Rectal smooth muscle tissue (tissue), 1 donor: ENCODE measurements around the gene GRIN1.

Experiments
- H3K27ac ChIP-seq: one replicate; pipeline ENCODE4 v1.7.0; 2013; ENCODE audit warnings: low read depth, low read length, inconsistent platforms
- H3K27me3 ChIP-seq: one replicate; pipeline ENCODE4 v1.7.0; 2013; ENCODE audit warnings: low read length; ENCODE audit not compliant: control insufficient read depth, insufficient read depth
- H3K36me3 ChIP-seq: one replicate; pipeline ENCODE4 v1.7.0; 2013; ENCODE audit warnings: low read length; ENCODE audit not compliant: control insufficient read depth, insufficient read depth
- H3K4me1 ChIP-seq: one replicate; pipeline ENCODE4 v1.7.0; 2013; ENCODE audit warnings: low read length; ENCODE audit not compliant: control insufficient read depth, insufficient read depth
- H3K4me3 ChIP-seq: one replicate; pipeline ENCODE4 v1.7.0; 2013; ENCODE audit warnings: low read length
- H3K9ac ChIP-seq: one replicate; pipeline ENCODE4 v1.7.0; 2013; ENCODE audit warnings: low read length

The GRIN1 gene

GRCh38 chr9:137213160-137214060 is 74.5 kb downstream of the GRIN1 start:
- H3K4me1 ChIP-seq: no peaks in the 10 kb centered on the region
- no peak overlapping the region for H3K9ac ChIP-seq
- no peaks in the 10 kb centered on the region for H3K27me3 ChIP-seq
- peaks cover 2% of the 10 kb centered on the region for H3K36me3 ChIP-seq
- H3K27ac ChIP-seq: no peak overlapping the region
- no peak overlapping the region for H3K4me3 ChIP-seq

GRCh38 chr9:137214620-137215019 is 75.7 kb downstream of the GRIN1 start:
- H3K36me3 ChIP-seq: peaks cover 2% of the 10 kb centered on the region
- no peaks in the 10 kb centered on the region for H3K27me3 ChIP-seq
- H3K4me3 ChIP-seq: no peak overlapping the region
- H3K4me1 ChIP-seq: no peaks in the 10 kb centered on the region
- no peak overlapping the region for H3K27ac ChIP-seq
- no peak overlapping the region for H3K9ac ChIP-seq

GRCh38 chr9:137215196-137215986 is 76.4 kb downstream of the GRIN1 start:
- peaks cover 2% of the 10 kb centered on the region for H3K36me3 ChIP-seq
- H3K27ac ChIP-seq: no peak overlapping the region

GRCh38 chr9:137216188-137216965 is 77.4 kb downstream of the GRIN1 start:
- Histone ChIP-seq H3K27ac (no peak overlapping the region), H3K4me3 (no peak overlapping the region), H3K9ac (no peak overlapping the region), H3K36me3 (peaks cover 2% of the 10 kb centered on the region), H3K27me3 (no peaks in the 10 kb centered on the region), H3K4me1 (no peaks in the 10 kb centered on the region)

More at GRCh38 chr9:137215196-137215986, 76.4 kb downstream of the GRIN1 start:
- Histone ChIP-seq H3K9ac (no peak overlapping the region), H3K4me3 (no peak overlapping the region), H3K27me3 (no peaks in the 10 kb centered on the region), H3K4me1 (no peaks in the 10 kb centered on the region)

GRCh38 chr9:137217276-137218211 is 78.6 kb downstream of the GRIN1 start:
- no peak overlapping the region for H3K27ac ChIP-seq

GRCh38 chr9:137218212-137218753 is 79.3 kb downstream of the GRIN1 start:
- Histone ChIP-seq H3K9ac (no peak overlapping the region), H3K4me3 (peak overlapping the region; percentile 48), H3K36me3 (peaks cover 2% of the 10 kb centered on the region), H3K27ac (no peak overlapping the region), H3K27me3 (no peaks in the 10 kb centered on the region), H3K4me1 (peaks cover 6% of the 10 kb centered on the region)

More at GRCh38 chr9:137217276-137218211, 78.6 kb downstream of the GRIN1 start:
- no peaks in the 10 kb centered on the region for H3K27me3 ChIP-seq
- H3K4me3 ChIP-seq: peak overlapping the region; percentile 48
- H3K4me1 ChIP-seq: no peaks in the 10 kb centered on the region
- peaks cover 2% of the 10 kb centered on the region for H3K36me3 ChIP-seq
- H3K9ac ChIP-seq: peak overlapping the region; percentile 30
